Activated T-helper 1 cell treated with anti-CD3 and anti-CD28 coated beads, Interleukin-12 subunit alpha, Interleukin-12 subunit beta, Interleukin-2, Interleukin-4 antibody, amounts not matched to agents 30 ng/mL and 10 ng/mL and 1 ng/mL, durations not matched to agents 14 hours and 24 hours and 36 hours (primary cell): ENCODE results near the gene PPP1CB. TPM values are rescaled to one million over a fixed set of nuclear protein-coding genes. Genes with fewer than 3 reads are reported as not detected.

ENCODE experiments used
- total RNA-seq: library from RNA; stranded (reverse); gene quantifications from 2 replicates; pipeline ENCODE4 v1.2.3, GENCODE V29; 2022

PPP1CB gene
- total RNA-seq, 1 donor from 2014 or later = 262 TPM

Other genes with a start within 250 kb of the PPP1CB start
- 1.1 and 1.7 TPM in 2 replicates for gene SPDYA, start 59.0 kb downstream of the PPP1CB start, total RNA-seq
- gene TRMT61B, start 118.5 kb downstream of the PPP1CB start, total RNA-seq = 18.4 and 21.4 TPM in 2 replicates
- 188 and 190 TPM in 2 replicates for gene WDR43, start 142.8 kb downstream of the PPP1CB start, total RNA-seq
- gene TOGARAM2, start 229.5 kb downstream of the PPP1CB start, total RNA-seq = 5.8 and 6.0 TPM in 2 replicates